ENCODE results near the gene ERMARD.
A peak's percentile ranks its signal among the peaks of the same experiment; 100 is the strongest.

Gene ERMARD

GRCh38 chr6:169786349-169786748, 34.9 kb downstream of the ERMARD start:
- TF ChIP-seq CTCF (IDR thresholded peaks at IDR 0.05; ENCODE audit: control insufficient read depth, insufficient read depth, low read depth, low read length, missing control alignments), result no peak
- no peak overlapping the region for H3K4me3 ChIP-seq (ENCODE audit: control insufficient read depth, low read depth, low read length)
- no peak for DNase-seq (ENCODE audit: low read depth)

DNA sequence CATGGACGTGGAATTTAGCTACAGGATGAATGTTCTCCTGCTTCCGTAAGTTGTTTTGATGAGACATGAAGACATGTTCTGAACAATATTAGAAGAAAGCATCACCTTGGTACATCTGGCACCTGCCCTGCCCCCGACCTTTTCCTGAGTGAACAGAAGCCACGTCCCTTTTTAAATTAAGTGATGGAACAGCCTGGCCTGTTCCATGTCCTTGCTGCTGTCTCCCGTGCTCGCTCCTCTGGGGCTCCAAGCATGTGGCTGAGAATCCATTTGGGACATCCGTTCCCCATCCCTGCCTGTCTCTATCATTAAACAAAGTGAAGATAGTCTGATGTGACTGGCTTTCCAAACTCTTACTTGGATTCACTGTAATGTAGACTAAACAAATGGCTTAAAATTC, 36.4 kb downstream of the ERMARD start:
- no peak for TF ChIP-seq CTCF (IDR thresholded peaks at IDR 0.05; ENCODE audit: control insufficient read depth, insufficient read depth, low read depth, low read length, missing control alignments)
- no peak overlapping the region for H3K4me3 ChIP-seq (ENCODE audit: control insufficient read depth, low read depth, low read length)
- no peak for DNase-seq (ENCODE audit: low read depth)

GRCh38 chr6:169788809-169789145, 37.4 kb downstream of the ERMARD start:
- H3K4me3 ChIP-seq (ENCODE audit: control insufficient read depth, low read depth, low read length), result no peak overlapping the region
- TF ChIP-seq CTCF (IDR thresholded peaks at IDR 0.05; ENCODE audit: control insufficient read depth, insufficient read depth, low read depth, low read length, missing control alignments), result no peak
- no peak for DNase-seq (ENCODE audit: low read depth)

DNA sequence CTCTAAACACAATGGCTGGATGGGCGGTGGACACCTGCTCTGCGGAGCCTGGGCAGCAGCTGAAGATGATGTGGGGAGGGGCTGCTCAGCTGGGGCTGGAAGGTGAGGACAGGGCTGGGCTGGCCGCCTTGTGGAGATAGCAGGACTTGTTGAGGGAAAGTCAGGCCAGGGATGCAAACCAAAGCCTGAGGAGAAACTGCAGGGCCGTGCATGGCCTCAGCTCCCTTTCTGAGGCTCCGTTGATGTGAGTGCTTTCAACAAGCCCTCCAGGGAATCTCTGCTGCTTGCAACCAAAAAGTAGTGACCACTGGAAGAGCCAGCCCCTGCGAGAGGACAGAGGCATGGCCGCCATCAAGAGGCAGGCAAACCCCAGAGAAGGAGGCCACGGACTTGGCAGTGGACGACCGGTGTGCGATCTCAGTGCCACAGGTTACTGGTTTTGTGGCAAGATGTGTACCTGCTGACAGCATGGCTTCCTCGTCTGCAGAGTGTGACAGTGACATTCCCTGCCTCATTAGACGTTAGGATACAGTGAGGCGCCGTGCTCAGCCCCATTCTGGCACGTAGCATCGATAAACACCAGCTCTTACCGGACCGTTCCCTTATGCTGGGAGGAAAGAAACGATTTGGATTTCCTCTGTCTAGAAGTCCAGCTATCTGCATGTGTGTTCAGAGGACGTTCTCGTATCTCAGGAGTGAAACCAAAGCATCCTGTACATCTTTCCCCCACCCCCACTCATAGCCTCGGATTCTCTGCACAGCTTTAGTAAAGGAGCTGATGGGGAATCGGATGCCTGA, 37.9 kb downstream of the ERMARD start:
- no peak for DNase-seq (ENCODE audit: low read depth)
- H3K4me3 ChIP-seq (ENCODE audit: control insufficient read depth, low read depth, low read length), result peak overlapping the region; percentile 42
- TF ChIP-seq CTCF (IDR thresholded peaks at IDR 0.05; ENCODE audit: control insufficient read depth, insufficient read depth, low read depth, low read length, missing control alignments), result no peak

DNA sequence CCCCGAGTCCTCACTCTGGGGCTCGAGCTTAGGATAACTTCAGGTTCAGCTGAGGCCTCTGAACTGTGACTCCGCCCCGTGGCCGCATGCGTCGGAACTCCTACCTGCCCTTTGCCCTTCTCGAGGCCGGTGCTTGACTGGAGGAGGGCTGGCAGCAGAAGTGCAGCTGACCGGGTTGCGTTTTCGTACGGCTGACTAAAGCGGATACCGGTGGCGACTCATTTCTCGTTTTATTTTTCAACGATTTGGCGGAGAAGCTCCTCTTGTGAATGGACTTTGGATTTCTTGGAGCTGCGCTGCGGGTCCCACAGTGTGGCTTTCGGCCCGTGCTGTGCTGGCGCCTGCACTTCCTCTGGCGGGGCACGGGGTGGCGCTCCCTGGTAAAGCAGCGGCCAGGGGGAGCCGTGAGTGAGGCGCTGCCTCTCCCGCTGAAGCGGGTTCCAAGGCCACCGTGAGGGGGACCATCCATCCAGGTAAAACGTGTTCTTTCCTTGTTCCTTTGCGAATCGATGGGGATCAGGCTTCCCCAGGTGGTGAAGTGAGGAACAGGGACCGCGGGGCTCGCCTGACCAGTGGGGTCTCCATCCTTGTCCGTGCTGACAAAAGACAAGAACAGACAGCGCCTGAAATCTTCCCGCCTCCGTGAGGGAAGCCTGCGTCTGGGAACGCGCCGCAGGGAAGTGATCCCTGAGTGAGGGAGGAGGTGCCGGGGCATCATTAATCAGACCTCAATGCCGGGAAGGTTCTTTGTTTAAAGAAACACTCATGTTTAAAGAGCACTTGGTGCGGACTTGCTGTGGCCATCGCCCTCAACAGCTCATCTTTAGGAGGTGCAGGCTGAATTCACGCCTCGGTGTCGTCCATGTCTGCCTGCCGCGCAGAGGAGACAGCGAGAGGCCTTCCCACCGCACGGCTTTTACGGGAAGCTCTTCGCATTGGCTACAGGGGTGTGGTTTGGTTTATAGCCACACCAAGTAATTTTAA, 38.8 kb downstream of the ERMARD start:
- peak overlapping the region; percentile 42 for H3K4me3 ChIP-seq (ENCODE audit: control insufficient read depth, low read depth, low read length)
- DNase-seq (ENCODE audit: low read depth), result peak; percentile 21
- peak; percentile 98 for TF ChIP-seq CTCF (IDR thresholded peaks at IDR 0.05; ENCODE audit: control insufficient read depth, insufficient read depth, low read depth, low read length, missing control alignments)

GRCh38 chr6:169791721-169792131, 40.3 kb downstream of the ERMARD start:
- no peak for TF ChIP-seq CTCF (IDR thresholded peaks at IDR 0.05; ENCODE audit: control insufficient read depth, insufficient read depth, low read depth, low read length, missing control alignments)
- no peak overlapping the region for H3K4me3 ChIP-seq (ENCODE audit: control insufficient read depth, low read depth, low read length)
- DNase-seq (ENCODE audit: low read depth), result no peak

Measured in AG09309 (cell line).